SK-N-SH treated with all-trans-retinoic acid at 6 μM for 48 hours (cell line): ENCODE data around the gene ZPR1.
"Not testable (repeated sequence)": the region's sequence is repeated elsewhere in the genome, so short reads cannot be mapped to it uniquely, and the experiment has no call there.

Source experiments
- ATAC-seq: fragments of 200-7000 bp; cut with Tn5 transposase; 3 replicates; pipeline ENCODE4 v1.9.1; 2020; ENCODE audit warnings: mild to moderate bottlenecking, moderate library complexity
- ARNTL ChIP-seq: fragments of 450-650 bp; formaldehyde crosslinking; IDR thresholded peaks from 2 replicates; pipeline ENCODE4 v1.5.0; 2020; ENCODE audit warnings: low read depth, mild to moderate bottlenecking, moderate library complexity, borderline replicate concordance
- BACH2 ChIP-seq: fragments of 250-450 bp; sonication (Bioruptor Pico); IDR thresholded peaks from 2 replicates; pipeline ENCODE4 v1.9.0; 2021; ENCODE audit warnings: mild to moderate bottlenecking, borderline replicate concordance
- CSDC2 ChIP-seq: fragments of 250-450 bp; sonication (Bioruptor Pico); IDR thresholded peaks from 2 replicates; pipeline ENCODE4 v1.5.0; 2020; ENCODE audit warnings: mild to moderate bottlenecking, moderate library complexity
- CSRNP3 ChIP-seq: fragments of 250-450 bp; sonication (Bioruptor Pico); IDR thresholded peaks from 2 replicates; pipeline ENCODE4 v1.5.1; 2021; ENCODE audit warnings: mild to moderate bottlenecking, moderate library complexity
- ESRRG ChIP-seq: fragments of 250-450 bp; sonication (Bioruptor Pico); IDR thresholded peaks from 2 replicates; pipeline ENCODE4 v1.6.1; 2021; ENCODE audit warnings: mild to moderate bottlenecking
- OSR1 ChIP-seq: fragments of 250-450 bp; sonication (Bioruptor Pico); IDR thresholded peaks from 2 replicates; pipeline ENCODE4 v1.8.0; 2022; ENCODE audit warnings: moderate library complexity, mild to moderate bottlenecking, inconsistent platforms
- POU6F1 ChIP-seq: fragments of 250-450 bp; sonication (Bioruptor Pico); IDR thresholded peaks from 2 replicates; pipeline ENCODE4 v1.8.0; 2021; ENCODE audit warnings: low read depth, mild to moderate bottlenecking, moderate library complexity, borderline replicate concordance
- PPARA ChIP-seq: fragments of 250-450 bp; sonication (Bioruptor Pico); IDR thresholded peaks from 2 replicates; pipeline ENCODE4 v1.5.0; 2020; ENCODE audit warnings: mild to moderate bottlenecking, borderline replicate concordance
- RARB ChIP-seq: fragments of 250-450 bp; sonication (Bioruptor Pico); IDR thresholded peaks from 2 replicates; pipeline ENCODE4 v1.8.0; 2021; ENCODE audit warnings: mild to moderate bottlenecking, moderate library complexity
- SNAI2 ChIP-seq: fragments of 250-450 bp; sonication (Bioruptor Pico); IDR thresholded peaks from 2 replicates; pipeline ENCODE4 v1.5.0; 2020; ENCODE audit warnings: mild to moderate bottlenecking, moderate library complexity
- TCF4 ChIP-seq: fragments of 250-450 bp; sonication (Bioruptor Pico); IDR thresholded peaks from 2 replicates; pipeline ENCODE4 v1.8.0; 2021; ENCODE audit warnings: mild to moderate bottlenecking, moderate library complexity, borderline replicate concordance
- TOX ChIP-seq: fragments of 250-450 bp; sonication (Bioruptor Pico); IDR thresholded peaks from 2 replicates; pipeline ENCODE4 v1.8.0; 2021; ENCODE audit warnings: mild to moderate bottlenecking, moderate library complexity, borderline replicate concordance
- ZC3H10 ChIP-seq: fragments of 250-450 bp; sonication (Bioruptor Pico); IDR thresholded peaks from 2 replicates; pipeline ENCODE4 v1.5.1; 2021; ENCODE audit warnings: mild to moderate bottlenecking, moderate library complexity
- ZFP3 ChIP-seq: fragments of 250-450 bp; sonication (Bioruptor Pico); IDR thresholded peaks from 2 replicates; pipeline ENCODE4 v1.5.0; 2020; ENCODE audit warnings: mild to moderate bottlenecking, moderate library complexity
- ZFP30 ChIP-seq: fragments of 450-650 bp; formaldehyde crosslinking; IDR thresholded peaks from 2 replicates; pipeline ENCODE4 v1.5.0; 2022; ENCODE audit warnings: mild to moderate bottlenecking, moderate library complexity
- ZNF565 ChIP-seq: fragments of 450-650 bp; formaldehyde crosslinking; conservative IDR thresholded peaks from 2 replicates; pipeline ENCODE4 v1.5.0; 2020; ENCODE audit warnings: low read depth, mild to moderate bottlenecking, moderate library complexity
- ZNF70 ChIP-seq: fragments of 450-650 bp; formaldehyde crosslinking; IDR thresholded peaks from 2 replicates; pipeline ENCODE4 v1.5.0; 2020; ENCODE audit warnings: mild to moderate bottlenecking, moderate library complexity
- ZNF8 ChIP-seq: fragments of 450-650 bp; formaldehyde crosslinking; IDR thresholded peaks from 2 replicates; pipeline ENCODE4 v1.5.0; 2020; ENCODE audit warnings: mild to moderate bottlenecking, moderate library complexity
- TF ChIP-seq, protein P1 (sequence below): fragments of 250-450 bp; sonication (Bioruptor Pico); IDR thresholded peaks from 2 replicates; pipeline ENCODE4 v1.8.0; 2020; ENCODE audit warnings: mild to moderate bottlenecking, moderate library complexity, borderline replicate concordance
- TF ChIP-seq, protein P2 (sequence below): fragments of 250-450 bp; sonication (Bioruptor Pico); IDR thresholded peaks from 2 replicates; pipeline ENCODE4 v1.5.1; 2020; ENCODE audit warnings: low read depth, mild to moderate bottlenecking, moderate library complexity
- TF ChIP-seq, protein P3 (sequence below): fragments of 250-450 bp; sonication (Bioruptor Pico); IDR thresholded peaks from 2 replicates; pipeline ENCODE4 v1.5.0; 2020; ENCODE audit warnings: mild to moderate bottlenecking, moderate library complexity

The ZPR1 gene

GRCh38 chr11:116771935-116772334 lies 15.9 kb downstream of the ZPR1 start:
- ATAC-seq: no peak
- TF ChIP-seq RARB (no peak), TOX (no peak), OSR1 (CRISPR knock-in tag) (no peak)
- TF ChIP-seq, protein P1, sequence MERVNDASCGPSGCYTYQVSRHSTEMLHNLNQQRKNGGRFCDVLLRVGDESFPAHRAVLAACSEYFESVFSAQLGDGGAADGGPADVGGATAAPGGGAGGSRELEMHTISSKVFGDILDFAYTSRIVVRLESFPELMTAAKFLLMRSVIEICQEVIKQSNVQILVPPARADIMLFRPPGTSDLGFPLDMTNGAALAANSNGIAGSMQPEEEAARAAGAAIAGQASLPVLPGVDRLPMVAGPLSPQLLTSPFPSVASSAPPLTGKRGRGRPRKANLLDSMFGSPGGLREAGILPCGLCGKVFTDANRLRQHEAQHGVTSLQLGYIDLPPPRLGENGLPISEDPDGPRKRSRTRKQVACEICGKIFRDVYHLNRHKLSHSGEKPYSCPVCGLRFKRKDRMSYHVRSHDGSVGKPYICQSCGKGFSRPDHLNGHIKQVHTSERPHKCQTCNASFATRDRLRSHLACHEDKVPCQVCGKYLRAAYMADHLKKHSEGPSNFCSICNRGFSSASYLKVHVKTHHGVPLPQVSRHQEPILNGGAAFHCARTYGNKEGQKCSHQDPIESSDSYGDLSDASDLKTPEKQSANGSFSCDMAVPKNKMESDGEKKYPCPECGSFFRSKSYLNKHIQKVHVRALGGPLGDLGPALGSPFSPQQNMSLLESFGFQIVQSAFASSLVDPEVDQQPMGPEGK (CRISPR knock-in tag): no peak

- TF ChIP-seq ZNF8 (CRISPR knock-in tag) (no peak), SNAI2 (CRISPR knock-in tag) (no peak), ZNF565 (CRISPR knock-in tag) (no peak), PPARA (CRISPR knock-in tag) (no peak), POU6F1 (CRISPR knock-in tag) (no peak), BACH2 (CRISPR knock-in tag) (no peak)
- TF ChIP-seq, protein P2, sequence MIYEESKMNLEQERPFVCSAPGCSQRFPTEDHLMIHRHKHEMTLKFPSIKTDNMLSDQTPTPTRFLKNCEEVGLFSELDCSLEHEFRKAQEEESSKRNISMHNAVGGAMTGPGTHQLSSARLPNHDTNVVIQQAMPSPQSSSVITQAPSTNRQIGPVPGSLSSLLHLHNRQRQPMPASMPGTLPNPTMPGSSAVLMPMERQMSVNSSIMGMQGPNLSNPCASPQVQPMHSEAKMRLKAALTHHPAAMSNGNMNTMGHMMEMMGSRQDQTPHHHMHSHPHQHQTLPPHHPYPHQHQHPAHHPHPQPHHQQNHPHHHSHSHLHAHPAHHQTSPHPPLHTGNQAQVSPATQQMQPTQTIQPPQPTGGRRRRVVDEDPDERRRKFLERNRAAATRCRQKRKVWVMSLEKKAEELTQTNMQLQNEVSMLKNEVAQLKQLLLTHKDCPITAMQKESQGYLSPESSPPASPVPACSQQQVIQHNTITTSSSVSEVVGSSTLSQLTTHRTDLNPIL (CRISPR knock-in tag): no peak
- TF ChIP-seq, protein P3, sequence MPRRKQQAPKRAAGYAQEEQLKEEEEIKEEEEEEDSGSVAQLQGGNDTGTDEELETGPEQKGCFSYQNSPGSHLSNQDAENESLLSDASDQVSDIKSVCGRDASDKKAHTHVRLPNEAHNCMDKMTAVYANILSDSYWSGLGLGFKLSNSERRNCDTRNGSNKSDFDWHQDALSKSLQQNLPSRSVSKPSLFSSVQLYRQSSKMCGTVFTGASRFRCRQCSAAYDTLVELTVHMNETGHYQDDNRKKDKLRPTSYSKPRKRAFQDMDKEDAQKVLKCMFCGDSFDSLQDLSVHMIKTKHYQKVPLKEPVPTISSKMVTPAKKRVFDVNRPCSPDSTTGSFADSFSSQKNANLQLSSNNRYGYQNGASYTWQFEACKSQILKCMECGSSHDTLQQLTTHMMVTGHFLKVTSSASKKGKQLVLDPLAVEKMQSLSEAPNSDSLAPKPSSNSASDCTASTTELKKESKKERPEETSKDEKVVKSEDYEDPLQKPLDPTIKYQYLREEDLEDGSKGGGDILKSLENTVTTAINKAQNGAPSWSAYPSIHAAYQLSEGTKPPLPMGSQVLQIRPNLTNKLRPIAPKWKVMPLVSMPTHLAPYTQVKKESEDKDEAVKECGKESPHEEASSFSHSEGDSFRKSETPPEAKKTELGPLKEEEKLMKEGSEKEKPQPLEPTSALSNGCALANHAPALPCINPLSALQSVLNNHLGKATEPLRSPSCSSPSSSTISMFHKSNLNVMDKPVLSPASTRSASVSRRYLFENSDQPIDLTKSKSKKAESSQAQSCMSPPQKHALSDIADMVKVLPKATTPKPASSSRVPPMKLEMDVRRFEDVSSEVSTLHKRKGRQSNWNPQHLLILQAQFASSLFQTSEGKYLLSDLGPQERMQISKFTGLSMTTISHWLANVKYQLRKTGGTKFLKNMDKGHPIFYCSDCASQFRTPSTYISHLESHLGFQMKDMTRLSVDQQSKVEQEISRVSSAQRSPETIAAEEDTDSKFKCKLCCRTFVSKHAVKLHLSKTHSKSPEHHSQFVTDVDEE: no peak
- ATAC-seq: no peak
These were observed 25.7 kb downstream of the ZPR1 start for GRCh38 chr11:116762132-116762531.

DNA sequence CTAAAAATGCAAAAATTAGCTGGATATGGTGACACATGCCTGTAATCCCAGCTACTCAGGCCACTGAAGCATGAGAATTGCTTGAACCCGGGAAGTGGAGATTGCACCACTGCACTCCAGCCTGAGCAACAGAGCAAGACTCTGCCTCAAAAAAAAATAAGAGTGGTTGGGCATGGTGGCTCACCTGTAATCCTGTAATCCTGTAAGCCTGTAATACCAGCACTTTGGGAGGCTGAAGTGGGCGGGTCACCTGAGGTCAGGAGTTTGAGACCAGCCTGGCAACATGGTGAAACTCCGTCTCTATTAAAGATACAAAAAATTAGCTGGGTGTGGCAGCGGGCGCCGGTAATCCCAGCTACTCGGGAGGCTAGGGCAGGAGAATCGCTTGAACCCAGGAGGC lies 31.8 kb downstream of the ZPR1 start:
- not testable (repeated sequence) for ATAC-seq

GRCh38 chr11:116750070-116750718 lies 37.6 kb downstream of the ZPR1 start:
- ATAC-seq: no peak
- no peak for TF ChIP-seq ESRRG (CRISPR knock-in tag)
- TF ChIP-seq BACH2 (CRISPR knock-in tag): no peak
- no peak for TF ChIP-seq ARNTL (CRISPR knock-in tag)
- TF ChIP-seq ZNF565 (CRISPR knock-in tag): no peak
- TF ChIP-seq ZFP30 (CRISPR knock-in tag): no peak
- TF ChIP-seq, protein P3: no peak
- TF ChIP-seq ZNF8 (CRISPR knock-in tag): no peak
- no peak for TF ChIP-seq CSDC2
- TF ChIP-seq ZC3H10 (CRISPR knock-in tag): no peak
- TF ChIP-seq CSRNP3 (CRISPR knock-in tag): no peak
- no peak for TF ChIP-seq TCF4 (CRISPR knock-in tag)
- TF ChIP-seq, protein P1 (CRISPR knock-in tag): no peak
- no peak for TF ChIP-seq ZFP3 (CRISPR knock-in tag)
- no peak for TF ChIP-seq SNAI2 (CRISPR knock-in tag)
- no peak for TF ChIP-seq OSR1 (CRISPR knock-in tag)
- TF ChIP-seq ZNF70 (CRISPR knock-in tag): no peak
